ENCODE measurements around the gene KIF20B.

KIF20B gene

GRCh38 chr10:89701242-89702120 is at the start of gene KIF20B:
Gene KIF20B, plus strand, starts transcription at chr10:89701590. Its CDS starts 3,705 bp downstream, at chr10:89705295.
- peak; percentile 98 for DNase-seq

- DNase-seq: no peak
Measured at GRCh38 chr10:89651916-89652573, 49.3 kb upstream of the KIF20B start.

GRCh38 chr10:89652806-89653370 is 48.5 kb upstream of the KIF20B start:
- DNase-seq: peak; percentile 32

GRCh38 chr10:89653410-89653869 is 48.0 kb upstream of the KIF20B start:
- peak; percentile 89 for DNase-seq

GRCh38 chr10:89655722-89656121 is 45.7 kb upstream of the KIF20B start:
- DNase-seq: no peak

- no peak for DNase-seq
Measured at GRCh38 chr10:89657302-89657701, 44.1 kb upstream of the KIF20B start.

GRCh38 chr10:89659143-89660131 is 42.0 kb upstream of the KIF20B start:
- no peak for DNase-seq

- DNase-seq: no peak
Measured at GRCh38 chr10:89662596-89662995, 38.8 kb upstream of the KIF20B start.

- no peak for DNase-seq
Measured at GRCh38 chr10:89663144-89663543, 38.2 kb upstream of the KIF20B start.

GRCh38 chr10:89664203-89664602 is 37.2 kb upstream of the KIF20B start:
- DNase-seq: no peak

- DNase-seq: no peak
Measured at GRCh38 chr10:89665302-89665701, 36.1 kb upstream of the KIF20B start.

GRCh38 chr10:89666138-89666537 is 35.3 kb upstream of the KIF20B start:
- DNase-seq: no peak

- DNase-seq: no peak
Measured at GRCh38 chr10:89668386-89669071, 32.9 kb upstream of the KIF20B start.

- no peak for DNase-seq
Measured at GRCh38 chr10:89669985-89670384, 31.4 kb upstream of the KIF20B start.

GRCh38 chr10:89670926-89671325 is 30.5 kb upstream of the KIF20B start:
- no peak for DNase-seq

- DNase-seq: no peak
Measured at GRCh38 chr10:89677341-89677740, 24.0 kb upstream of the KIF20B start.

- no peak for DNase-seq
Measured at GRCh38 chr10:89679986-89680385, 21.4 kb upstream of the KIF20B start.

- no peak for DNase-seq
Measured at GRCh38 chr10:89683883-89684282, 17.5 kb upstream of the KIF20B start.

GRCh38 chr10:89684604-89685003 is 16.8 kb upstream of the KIF20B start:
- DNase-seq: no peak

- no peak for DNase-seq
Measured at GRCh38 chr10:89685936-89686335, 15.5 kb upstream of the KIF20B start.

- no peak for DNase-seq
Measured at GRCh38 chr10:89690027-89690426, 11.4 kb upstream of the KIF20B start.

GRCh38 chr10:89692416-89692815 is 9.0 kb upstream of the KIF20B start:
- DNase-seq: no peak
